ENCODE measurements around the gene CEP112. TPM values are rescaled to one million over a fixed set of nuclear protein-coding genes. Genes with fewer than 3 reads are reported as not detected.
A peak's percentile ranks its signal among the peaks of the same experiment; 100 is the strongest.

Gene CEP112
- total and polyA plus RNA-seq, 10 of the 15 experiments (the other 5 are each of a cell fraction or from before 2014, with no cell fraction given) = 0.11 to 3.8 (median 0.32) TPM; not detected in 1

DNA sequence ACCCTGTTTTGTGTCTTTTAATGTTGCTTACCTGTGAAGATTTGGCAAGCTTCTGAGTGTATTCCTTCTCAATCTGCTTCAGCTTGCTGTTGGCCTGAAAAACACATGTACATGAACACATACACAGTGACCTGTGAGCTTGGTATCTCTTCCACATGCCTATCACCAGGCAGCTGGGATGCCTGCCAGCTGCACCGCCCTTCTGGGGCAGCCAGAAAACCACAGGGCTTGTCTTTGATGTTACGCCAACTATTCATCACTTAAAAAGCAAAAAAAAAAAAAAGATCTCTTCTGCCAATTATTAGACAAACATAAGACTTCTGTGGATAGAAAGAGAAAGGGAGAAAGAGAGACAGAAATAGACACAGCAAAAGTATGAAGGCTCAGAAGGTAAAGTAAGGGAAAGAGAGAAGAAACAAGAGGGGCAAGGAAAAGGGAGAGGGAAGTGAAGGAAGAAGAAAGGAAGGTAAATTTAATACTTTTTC, 441.3 kb downstream of the CEP112 start (continued):
- TF ChIP-seq LARP7 (IDR thresholded peaks at IDR 0.05) (no peak), SMARCA5 (IDR thresholded peaks at IDR 0.05) (no peak), MEF2A (IDR thresholded peaks at IDR 0.05; ENCODE audit: insufficient read depth, low read depth, low read length) (no peak), ATF7 (IDR thresholded peaks at IDR 0.05; ENCODE audit: low read depth) (peak; percentile 40), MEF2B (IDR thresholded peaks at IDR 0.05; ENCODE audit: partially characterized antibody, poor library complexity, severe bottlenecking) (peak; percentile 35), SPI1 (IDR thresholded peaks at IDR 0.05; ENCODE audit: borderline replicate concordance, insufficient read depth, low read depth, low read length) (no peak), HDGF (IDR thresholded peaks at IDR 0.05) (no peak), SMAD1 (IDR thresholded peaks at IDR 0.05; ENCODE audit: low read depth, partially characterized antibody) (peak; percentile 71)
- TF ChIP-seq, protein P1, sequence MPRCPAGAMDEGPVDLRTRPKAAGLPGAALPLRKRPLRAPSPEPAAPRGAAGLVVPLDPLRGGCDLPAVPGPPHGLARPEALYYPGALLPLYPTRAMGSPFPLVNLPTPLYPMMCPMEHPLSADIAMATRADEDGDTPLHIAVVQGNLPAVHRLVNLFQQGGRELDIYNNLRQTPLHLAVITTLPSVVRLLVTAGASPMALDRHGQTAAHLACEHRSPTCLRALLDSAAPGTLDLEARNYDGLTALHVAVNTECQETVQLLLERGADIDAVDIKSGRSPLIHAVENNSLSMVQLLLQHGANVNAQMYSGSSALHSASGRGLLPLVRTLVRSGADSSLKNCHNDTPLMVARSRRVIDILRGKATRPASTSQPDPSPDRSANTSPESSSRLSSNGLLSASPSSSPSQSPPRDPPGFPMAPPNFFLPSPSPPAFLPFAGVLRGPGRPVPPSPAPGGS (IDR thresholded peaks at IDR 0.05; ENCODE audit: borderline replicate concordance, insufficient read depth, low read depth, low read length, poor library complexity, severe bottlenecking) = no peak
- TF ChIP-seq, protein P2, sequence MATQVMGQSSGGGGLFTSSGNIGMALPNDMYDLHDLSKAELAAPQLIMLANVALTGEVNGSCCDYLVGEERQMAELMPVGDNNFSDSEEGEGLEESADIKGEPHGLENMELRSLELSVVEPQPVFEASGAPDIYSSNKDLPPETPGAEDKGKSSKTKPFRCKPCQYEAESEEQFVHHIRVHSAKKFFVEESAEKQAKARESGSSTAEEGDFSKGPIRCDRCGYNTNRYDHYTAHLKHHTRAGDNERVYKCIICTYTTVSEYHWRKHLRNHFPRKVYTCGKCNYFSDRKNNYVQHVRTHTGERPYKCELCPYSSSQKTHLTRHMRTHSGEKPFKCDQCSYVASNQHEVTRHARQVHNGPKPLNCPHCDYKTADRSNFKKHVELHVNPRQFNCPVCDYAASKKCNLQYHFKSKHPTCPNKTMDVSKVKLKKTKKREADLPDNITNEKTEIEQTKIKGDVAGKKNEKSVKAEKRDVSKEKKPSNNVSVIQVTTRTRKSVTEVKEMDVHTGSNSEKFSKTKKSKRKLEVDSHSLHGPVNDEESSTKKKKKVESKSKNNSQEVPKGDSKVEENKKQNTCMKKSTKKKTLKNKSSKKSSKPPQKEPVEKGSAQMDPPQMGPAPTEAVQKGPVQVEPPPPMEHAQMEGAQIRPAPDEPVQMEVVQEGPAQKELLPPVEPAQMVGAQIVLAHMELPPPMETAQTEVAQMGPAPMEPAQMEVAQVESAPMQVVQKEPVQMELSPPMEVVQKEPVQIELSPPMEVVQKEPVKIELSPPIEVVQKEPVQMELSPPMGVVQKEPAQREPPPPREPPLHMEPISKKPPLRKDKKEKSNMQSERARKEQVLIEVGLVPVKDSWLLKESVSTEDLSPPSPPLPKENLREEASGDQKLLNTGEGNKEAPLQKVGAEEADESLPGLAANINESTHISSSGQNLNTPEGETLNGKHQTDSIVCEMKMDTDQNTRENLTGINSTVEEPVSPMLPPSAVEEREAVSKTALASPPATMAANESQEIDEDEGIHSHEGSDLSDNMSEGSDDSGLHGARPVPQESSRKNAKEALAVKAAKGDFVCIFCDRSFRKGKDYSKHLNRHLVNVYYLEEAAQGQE (IDR thresholded peaks at IDR 0.05; ENCODE audit: low read depth, low read length) = no peak

Measured in GM12878 (cell line).